ENCODE results near the gene PRM3. TPM values are rescaled to one million over a fixed set of nuclear protein-coding genes. Genes with fewer than 3 reads are reported as not detected.

PRM3 gene, protein sequence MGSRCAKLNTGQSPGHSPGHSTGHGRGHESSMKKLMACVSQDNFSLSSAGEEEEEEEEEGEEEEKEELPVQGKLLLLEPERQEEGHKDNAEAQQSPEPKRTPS
- total RNA-seq (2022), result not detected in 2 replicates
- not detected for Bru-seq, nascent RNA
- BruChase-seq, experiment 1, labeled RNA remaining after a 2-hour chase, result not detected
- not detected for BruChase-seq, experiment 2, labeled RNA remaining after a 6-hour chase
- long read RNA-seq, result 0 reads

DNA sequence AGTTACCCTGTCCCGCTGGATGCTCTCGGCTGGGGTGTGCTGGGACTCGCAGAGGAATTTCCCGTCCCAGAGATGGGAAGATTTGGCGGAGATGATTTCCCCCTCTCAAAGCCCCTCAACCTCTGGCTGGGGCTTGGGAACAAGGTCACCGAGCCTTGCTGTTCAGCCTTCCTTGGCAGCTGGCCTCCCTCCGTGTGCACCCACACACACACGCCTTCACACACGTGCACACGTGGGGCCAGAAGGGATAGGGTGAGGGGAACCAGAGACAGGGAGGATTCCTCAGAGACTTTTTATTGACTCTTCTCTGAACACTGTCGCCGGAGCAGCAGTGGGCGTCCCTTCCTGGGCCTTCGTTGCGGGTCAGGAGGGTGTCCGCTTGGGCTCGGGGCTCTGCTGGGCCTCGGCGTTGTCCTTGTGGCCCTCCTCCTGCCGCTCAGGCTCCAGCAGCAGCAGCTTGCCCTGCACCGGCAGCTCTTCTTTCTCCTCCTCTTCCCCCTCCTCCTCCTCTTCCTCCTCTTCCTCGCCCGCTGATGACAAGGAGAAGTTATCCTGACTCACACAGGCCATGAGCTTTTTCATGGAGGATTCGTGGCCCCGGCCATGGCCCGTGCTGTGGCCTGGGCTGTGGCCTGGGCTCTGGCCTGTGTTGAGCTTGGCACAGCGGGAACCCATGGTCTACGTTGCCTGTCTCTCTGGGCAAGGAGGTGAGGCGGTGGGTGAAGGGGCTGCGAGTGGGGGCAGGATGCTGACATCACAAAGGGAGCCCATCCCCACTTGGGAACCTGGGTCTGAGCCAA is at the start of gene PRM3:
PRM3 (minus strand) TSS at position 709 of the 800 bp plus-strand sequence; CDS start at position 675, 34 bp downstream.
- Mint-ChIP-seq H3K27ac (ENCODE audit: unreplicated experiment) (no peak within 1 kb of the TSS), H3K4me1 (ENCODE audit: low read depth, unreplicated experiment) (no peaks in the 10 kb centered on the region), H3K4me3 (ENCODE audit: unreplicated experiment) (no peak within 1 kb of the TSS), H3K36me3 (ENCODE audit: insufficient read depth, unreplicated experiment) (no peaks in the 10 kb centered on the region), H3K27me3 (ENCODE audit: insufficient read depth, unreplicated experiment) (no peaks in the 10 kb centered on the region), H3K9me3 (ENCODE audit: unreplicated experiment) (no peaks in the 10 kb centered on the region)
- Histone ChIP-seq H3K4me1 (no peaks in the 10 kb centered on the region), H3K4me3 (ENCODE audit: low read depth, low read length) (no peak within 1 kb of the TSS), H3K36me3 (ENCODE audit: control insufficient read depth, insufficient read depth, low read length) (no peaks in the 10 kb centered on the region), H3K27me3 (replicated peaks; ENCODE audit: control insufficient read depth, insufficient read depth, low read length) (no peaks in the 10 kb centered on the region), H3K9me3 (no peaks in the 10 kb centered on the region)
- POLR2A ChIA-PET, result interaction anchor here (1.6 kb wide), 1 partner anchor 17 kb away, joined by 6 read pairs; the partner anchor contains the start of gene SOCS1
- CTCF ChIA-PET, result no interaction called here
- no peak for DNase-seq
- TF ChIP-seq, protein P1, sequence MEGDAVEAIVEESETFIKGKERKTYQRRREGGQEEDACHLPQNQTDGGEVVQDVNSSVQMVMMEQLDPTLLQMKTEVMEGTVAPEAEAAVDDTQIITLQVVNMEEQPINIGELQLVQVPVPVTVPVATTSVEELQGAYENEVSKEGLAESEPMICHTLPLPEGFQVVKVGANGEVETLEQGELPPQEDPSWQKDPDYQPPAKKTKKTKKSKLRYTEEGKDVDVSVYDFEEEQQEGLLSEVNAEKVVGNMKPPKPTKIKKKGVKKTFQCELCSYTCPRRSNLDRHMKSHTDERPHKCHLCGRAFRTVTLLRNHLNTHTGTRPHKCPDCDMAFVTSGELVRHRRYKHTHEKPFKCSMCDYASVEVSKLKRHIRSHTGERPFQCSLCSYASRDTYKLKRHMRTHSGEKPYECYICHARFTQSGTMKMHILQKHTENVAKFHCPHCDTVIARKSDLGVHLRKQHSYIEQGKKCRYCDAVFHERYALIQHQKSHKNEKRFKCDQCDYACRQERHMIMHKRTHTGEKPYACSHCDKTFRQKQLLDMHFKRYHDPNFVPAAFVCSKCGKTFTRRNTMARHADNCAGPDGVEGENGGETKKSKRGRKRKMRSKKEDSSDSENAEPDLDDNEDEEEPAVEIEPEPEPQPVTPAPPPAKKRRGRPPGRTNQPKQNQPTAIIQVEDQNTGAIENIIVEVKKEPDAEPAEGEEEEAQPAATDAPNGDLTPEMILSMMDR (IDR thresholded peaks at IDR 0.05; ENCODE audit: insufficient read depth in 1 of 2, low read depth in 1 of 2, low read length in 1 of 2, severe bottlenecking in 1 of 2, unreplicated experiment in 1 of 2), result no peak
- no TSS peak for BruUV-seq (replicated peaks)
- intact Hi-C loops (cut with micrococcal nuclease; ENCODE audit: unreplicated experiment), result no loop called here

DNA sequence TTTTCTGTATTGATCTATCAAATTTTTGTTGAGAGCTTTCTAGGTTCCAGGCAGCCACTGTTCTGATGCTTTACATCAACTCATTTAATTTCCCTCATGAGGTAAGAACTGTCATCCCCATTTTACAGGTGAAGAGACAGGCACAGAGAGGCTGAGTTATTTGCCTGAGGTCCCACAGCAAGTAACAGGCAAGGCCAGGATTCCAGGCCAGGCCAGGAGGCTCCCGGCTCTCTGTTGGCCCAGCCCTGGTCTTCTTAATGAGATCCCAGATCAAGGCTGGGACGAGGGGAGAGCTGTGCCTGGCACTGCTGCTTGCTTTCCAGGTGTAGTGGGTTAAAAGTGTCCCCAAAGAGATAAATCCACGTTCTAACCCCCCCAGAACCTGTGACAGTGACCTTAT is 49.4 kb upstream of the PRM3 start:
- no peaks in the 10 kb centered on the region for H3K36me3 ChIP-seq (ENCODE audit: control insufficient read depth, insufficient read depth, low read length)
- no peak overlapping the region for H3K4me3 ChIP-seq (ENCODE audit: low read depth, low read length)
- intact Hi-C loops (cut with micrococcal nuclease; ENCODE audit: unreplicated experiment), result no loop called here
- H3K9me3 ChIP-seq, result no peaks in the 10 kb centered on the region
- Mint-ChIP-seq H3K27ac (ENCODE audit: unreplicated experiment) (no peak overlapping the region), H3K4me3 (ENCODE audit: unreplicated experiment) (no peak overlapping the region), H3K9me3 (ENCODE audit: unreplicated experiment) (no peaks in the 10 kb centered on the region), H3K27me3 (ENCODE audit: insufficient read depth, unreplicated experiment) (no peaks in the 10 kb centered on the region), H3K4me1 (ENCODE audit: low read depth, unreplicated experiment) (peaks cover 18% of the 10 kb centered on the region), H3K36me3 (ENCODE audit: insufficient read depth, unreplicated experiment) (peaks cover 5% of the 10 kb centered on the region)
- DNase-seq, result no peak
- ChIA-PET POLR2A (interaction anchor here (0.6 kb wide), 1 partner anchor 18 kb away, joined by 4 read pairs; no protein-coding TSS in a partner anchor), CTCF (no interaction called here)
- TF ChIP-seq, protein P1 (IDR thresholded peaks at IDR 0.05; ENCODE audit: insufficient read depth in 1 of 2, low read depth in 1 of 2, low read length in 1 of 2, severe bottlenecking in 1 of 2, unreplicated experiment in 1 of 2), result no peak
- H3K4me1 ChIP-seq, result peaks cover 10% of the 10 kb centered on the region
- BruUV-seq (replicated peaks), result no TSS peak
- no peaks in the 10 kb centered on the region for H3K27me3 ChIP-seq (replicated peaks; ENCODE audit: control insufficient read depth, insufficient read depth, low read length)

DNA sequence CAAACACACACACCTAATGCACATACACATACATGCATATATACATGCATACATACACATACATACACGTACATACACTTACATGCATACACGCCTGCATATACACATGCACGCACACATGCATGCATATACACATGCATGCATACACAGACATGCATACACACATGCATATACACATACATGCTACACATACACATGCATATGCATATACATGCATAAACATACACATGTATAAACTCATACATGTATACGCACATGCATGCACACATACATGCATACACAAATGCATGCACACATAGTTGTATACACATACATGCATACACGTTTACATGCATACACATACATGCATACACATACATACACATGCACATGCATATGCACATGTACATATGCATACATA is 48.2 kb upstream of the PRM3 start:
- TF ChIP-seq, protein P1 (IDR thresholded peaks at IDR 0.05; ENCODE audit: insufficient read depth in 1 of 2, low read depth in 1 of 2, low read length in 1 of 2, severe bottlenecking in 1 of 2, unreplicated experiment in 1 of 2), result no peak
- Mint-ChIP-seq H3K4me1 (ENCODE audit: low read depth, unreplicated experiment) (peaks cover 8% of the 10 kb centered on the region), H3K27ac (ENCODE audit: unreplicated experiment) (no peak overlapping the region), H3K4me3 (ENCODE audit: unreplicated experiment) (no peak overlapping the region), H3K36me3 (ENCODE audit: insufficient read depth, unreplicated experiment) (peaks cover under 1% of the 10 kb centered on the region), H3K27me3 (ENCODE audit: insufficient read depth, unreplicated experiment) (no peaks in the 10 kb centered on the region), H3K9me3 (ENCODE audit: unreplicated experiment) (no peaks in the 10 kb centered on the region)
- 0 out of 2 replicates have a peak, but pooled peaks cover 5% of the 10 kb centered on the region for H3K4me1 ChIP-seq
- ChIA-PET CTCF (no interaction called here), POLR2A (no interaction called here)
- no peaks in the 10 kb centered on the region for H3K36me3 ChIP-seq (ENCODE audit: control insufficient read depth, insufficient read depth, low read length)
- H3K27me3 ChIP-seq (replicated peaks; ENCODE audit: control insufficient read depth, insufficient read depth, low read length), result no peaks in the 10 kb centered on the region
- H3K4me3 ChIP-seq (ENCODE audit: low read depth, low read length), result no peak overlapping the region
- no peak for DNase-seq
- no peaks in the 10 kb centered on the region for H3K9me3 ChIP-seq
- no TSS peak for BruUV-seq (replicated peaks)
- intact Hi-C loops (cut with micrococcal nuclease; ENCODE audit: unreplicated experiment), result no loop called here
